Measurements from ENCODE around the gene CUEDC1. TPM values are rescaled to one million over a fixed set of nuclear protein-coding genes. Genes with fewer than 3 reads are reported as not detected.

Gene CUEDC1
- total and polyA plus RNA-seq, 3 experiments from 2014 or later, result 0.33 to 0.73 TPM; not detected in 1

- Histone ChIP-seq H3K27me3 (ENCODE audit: insufficient read depth, low read length, poor library complexity, severe bottlenecking) (no peaks in the 10 kb centered on the region), H3K4me1 (ENCODE audit: insufficient read depth, low read length) (peaks cover 4% of the 10 kb centered on the region), H3K27ac (ENCODE audit: low read depth, low read length) (no peak overlapping the region), H3K9me3 (ENCODE audit: low read length) (no peaks in the 10 kb centered on the region), H3K36me3 (ENCODE audit: insufficient read depth, low read length) (no peaks in the 10 kb centered on the region), H3K4me3 (ENCODE audit: low read length) (no peak overlapping the region)
- H3K9me3 Mint-ChIP-seq, result peaks cover 0 to 2% (median 0%) of the 10 kb centered on the region in 5 donors
- H3K27me3 Mint-ChIP-seq, result peaks cover 6 to 31% of the 10 kb centered on the region in 2 donors
- no peak overlapping the region for H3K27ac Mint-ChIP-seq
- ChIA-PET POLR2A (no interaction called here), CTCF (interaction anchor here (1.0 to 2.6 kb wide), 2 partner anchors 11 to 119 kb away, joined by 3 to 9 read pairs; no protein-coding TSS in a partner anchor)
- H3K4me3 Mint-ChIP-seq, result no peak overlapping the region
- H3K4me1 Mint-ChIP-seq, result peaks cover 5 to 7% (median 5%) of the 10 kb centered on the region in 3 donors
- no peaks in the 10 kb centered on the region for H3K36me3 Mint-ChIP-seq
- no peak for DNase-seq
Observed at GRCh38 chr17:57881143-57881542, 74.1 kb downstream of the CUEDC1 start.

DNA sequence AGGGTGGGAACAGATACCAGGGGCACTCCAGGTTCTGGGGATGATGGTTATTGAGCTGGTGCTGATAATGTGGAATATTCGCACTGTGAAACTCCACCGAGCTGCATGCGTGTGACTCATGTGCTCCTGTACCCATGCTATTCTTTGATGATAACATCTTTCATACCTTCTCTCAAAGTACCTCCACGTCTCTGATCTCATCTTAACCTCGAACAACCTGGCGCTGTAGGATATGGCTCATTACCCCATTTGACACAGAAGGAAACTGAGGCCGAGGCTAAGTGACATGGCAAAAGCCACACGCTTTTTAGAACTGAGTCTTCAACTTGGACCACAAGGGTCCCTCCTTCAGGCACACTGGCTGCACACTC, 75.1 kb downstream of the CUEDC1 start:
- no peaks in the 10 kb centered on the region for H3K9me3 ChIP-seq (ENCODE audit: low read length)
- peaks cover 5 to 7% (median 5%) of the 10 kb centered on the region in 3 donors for H3K4me1 Mint-ChIP-seq
- H3K27ac Mint-ChIP-seq, result no peak overlapping the region
- peaks cover 3% of the 10 kb centered on the region for H3K27me3 ChIP-seq (ENCODE audit: insufficient read depth, low read length, poor library complexity, severe bottlenecking)
- H3K27me3 Mint-ChIP-seq, result peaks cover 9 to 38% of the 10 kb centered on the region in 2 donors
- H3K4me3 Mint-ChIP-seq, result no peak overlapping the region
- no peaks in the 10 kb centered on the region for H3K36me3 ChIP-seq (ENCODE audit: insufficient read depth, low read length)
- peaks cover 4% of the 10 kb centered on the region for H3K4me1 ChIP-seq (ENCODE audit: insufficient read depth, low read length)
- no peak for DNase-seq
- CTCF ChIA-PET, result interaction anchor here (1.0 to 2.6 kb wide), 4 partner anchors 10 to 120 kb away, joined by 3 to 9 read pairs (median 3); no protein-coding TSS in a partner anchor
- H3K9me3 Mint-ChIP-seq, result peaks cover 0 to 2% (median 0%) of the 10 kb centered on the region in 5 donors
- H3K4me3 ChIP-seq (ENCODE audit: low read length), result no peak overlapping the region
- POLR2A ChIA-PET, result no interaction called here
- H3K27ac ChIP-seq (ENCODE audit: low read depth, low read length), result no peak overlapping the region
- H3K36me3 Mint-ChIP-seq, result no peaks in the 10 kb centered on the region

DNA sequence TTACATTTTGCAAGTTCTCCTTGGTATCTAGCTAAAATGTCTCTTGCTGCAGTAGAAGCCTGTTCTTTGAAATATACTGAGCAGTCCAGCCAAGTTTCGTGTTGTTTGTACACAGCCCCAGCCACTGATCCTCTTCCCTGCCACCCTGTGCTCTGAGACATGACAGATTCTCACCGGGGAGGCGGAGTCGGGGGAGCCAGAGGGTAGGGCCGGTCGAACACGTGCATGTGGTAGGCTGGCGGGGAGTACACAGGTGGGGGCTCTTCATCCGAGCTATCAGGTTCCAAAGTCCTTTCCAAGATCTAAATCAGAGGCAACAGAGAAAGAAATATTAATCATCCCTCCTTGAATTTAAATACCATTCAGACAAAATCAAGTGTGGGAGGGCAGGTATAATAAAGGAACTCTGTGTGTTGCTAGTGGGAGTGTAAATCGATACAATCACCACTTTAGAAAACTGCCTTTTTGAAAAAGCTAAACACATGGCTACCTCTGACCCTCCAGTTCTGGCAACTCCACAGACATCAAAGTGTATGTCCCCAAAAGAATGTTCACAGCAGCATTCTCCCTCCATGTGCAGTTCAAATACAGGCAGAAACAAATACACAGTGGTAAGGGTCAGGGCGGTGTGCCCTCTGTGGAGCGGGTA, 75.7 kb downstream of the CUEDC1 start:
- ChIA-PET POLR2A (no interaction called here), CTCF (interaction anchor here (1.0 to 2.6 kb wide), 4 partner anchors 9 to 24 kb away, joined by 3 to 9 read pairs (median 3); no protein-coding TSS in a partner anchor)
- Histone ChIP-seq H3K36me3 (ENCODE audit: insufficient read depth, low read length) (no peaks in the 10 kb centered on the region), H3K4me1 (ENCODE audit: insufficient read depth, low read length) (peaks cover 4% of the 10 kb centered on the region), H3K27ac (ENCODE audit: low read depth, low read length) (no peak overlapping the region), H3K9me3 (ENCODE audit: low read length) (no peaks in the 10 kb centered on the region), H3K4me3 (ENCODE audit: low read length) (no peak overlapping the region), H3K27me3 (ENCODE audit: insufficient read depth, low read length, poor library complexity, severe bottlenecking) (peaks cover 4% of the 10 kb centered on the region)
- Mint-ChIP-seq H3K27ac (no peak overlapping the region), H3K4me3 (no peak overlapping the region), H3K36me3 (no peaks in the 10 kb centered on the region), H3K9me3 (peaks cover 0 to 2% (median 0%) of the 10 kb centered on the region in 5 donors), H3K27me3 (peaks cover 11 to 41% of the 10 kb centered on the region in 2 donors), H3K4me1 (peaks cover 5 to 7% (median 5%) of the 10 kb centered on the region in 3 donors)
- DNase-seq, result no peak

- Mint-ChIP-seq H3K4me1 (peaks cover 9 to 15% (median 10%) of the 10 kb centered on the region in 3 donors), H3K27ac (peak overlapping the region in 1 of 8 donors; percentile 25), H3K9me3 (peaks cover 0 to under 1% (median 0%) of the 10 kb centered on the region in 5 donors), H3K27me3 (peaks cover 15 to 56% of the 10 kb centered on the region in 2 donors), H3K36me3 (no peaks in the 10 kb centered on the region), H3K4me3 (no peak overlapping the region)
- ChIA-PET POLR2A (no interaction called here), CTCF (no interaction called here)
- Histone ChIP-seq H3K9me3 (ENCODE audit: low read length) (no peaks in the 10 kb centered on the region), H3K4me3 (ENCODE audit: low read length) (no peak overlapping the region), H3K36me3 (ENCODE audit: insufficient read depth, low read length) (no peaks in the 10 kb centered on the region), H3K27ac (ENCODE audit: low read depth, low read length) (no peak overlapping the region), H3K4me1 (ENCODE audit: insufficient read depth, low read length) (peaks cover 4% of the 10 kb centered on the region), H3K27me3 (ENCODE audit: insufficient read depth, low read length, poor library complexity, severe bottlenecking) (peaks cover 9% of the 10 kb centered on the region)
- DNase-seq, result no peak
Observed at GRCh38 chr17:57877803-57878377, 77.3 kb downstream of the CUEDC1 start.

- ChIA-PET CTCF (no interaction called here), POLR2A (no interaction called here)
- Mint-ChIP-seq H3K36me3 (no peaks in the 10 kb centered on the region), H3K4me3 (no peak overlapping the region), H3K9me3 (no peaks in the 10 kb centered on the region), H3K4me1 (peaks cover 9 to 15% (median 10%) of the 10 kb centered on the region in 3 donors), H3K27me3 (peaks cover 20 to 63% of the 10 kb centered on the region in 2 donors), H3K27ac (no peak overlapping the region)
- no peak overlapping the region for H3K27ac ChIP-seq (ENCODE audit: low read depth, low read length)
- no peak overlapping the region for H3K4me3 ChIP-seq (ENCODE audit: low read length)
- H3K4me1 ChIP-seq (ENCODE audit: insufficient read depth, low read length), result peaks cover 4% of the 10 kb centered on the region
- no peak for DNase-seq
- H3K27me3 ChIP-seq (ENCODE audit: insufficient read depth, low read length, poor library complexity, severe bottlenecking), result peaks cover 9% of the 10 kb centered on the region
- no peaks in the 10 kb centered on the region for H3K9me3 ChIP-seq (ENCODE audit: low read length)
- no peaks in the 10 kb centered on the region for H3K36me3 ChIP-seq (ENCODE audit: insufficient read depth, low read length)
Observed at GRCh38 chr17:57876866-57877237, 78.4 kb downstream of the CUEDC1 start.

DNA sequence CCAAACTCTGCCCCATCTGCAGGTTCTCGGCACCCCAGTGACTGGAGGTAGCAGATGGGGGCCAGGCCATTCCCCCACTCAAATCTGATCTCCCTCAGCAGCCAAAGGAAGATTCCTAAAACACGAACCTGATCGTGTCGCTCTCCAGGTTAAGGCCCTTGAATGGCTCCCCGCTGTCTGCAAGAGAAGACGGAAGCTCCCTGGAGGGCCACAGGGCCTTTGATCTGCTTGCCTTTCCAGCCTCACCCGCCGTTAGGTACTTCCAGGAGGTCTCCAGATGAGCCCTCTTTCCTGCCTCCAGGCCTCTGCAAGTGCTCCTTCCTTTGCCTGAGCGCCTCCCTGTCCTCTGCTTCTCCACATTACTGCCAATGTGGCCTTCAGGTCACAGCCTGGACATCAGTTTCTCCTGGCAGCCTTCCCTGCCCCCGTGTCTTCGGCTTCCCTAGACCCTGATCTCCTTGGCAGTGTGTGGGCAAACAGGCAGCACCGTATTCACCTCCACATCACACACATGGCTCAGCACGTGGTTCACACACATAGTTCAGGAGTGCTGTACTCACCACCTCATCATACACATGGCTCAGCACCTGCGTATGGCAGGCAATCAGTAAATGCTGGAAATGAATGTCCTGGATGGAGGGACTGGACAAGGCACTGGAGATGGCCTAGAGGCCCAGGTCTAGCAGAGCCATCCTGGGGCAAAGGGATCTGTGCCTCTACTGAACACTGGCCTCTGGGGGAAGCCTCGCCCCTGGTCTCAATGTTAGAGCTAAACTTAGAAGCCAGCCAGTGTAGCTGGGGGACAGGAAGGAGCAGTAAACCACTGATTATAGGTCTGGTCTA, 79.0 kb downstream of the CUEDC1 start:
- no peaks in the 10 kb centered on the region for H3K36me3 Mint-ChIP-seq
- Histone ChIP-seq H3K27ac (ENCODE audit: low read depth, low read length) (no peak overlapping the region), H3K4me1 (ENCODE audit: insufficient read depth, low read length) (peaks cover 4% of the 10 kb centered on the region), H3K9me3 (ENCODE audit: low read length) (no peaks in the 10 kb centered on the region), H3K27me3 (ENCODE audit: insufficient read depth, low read length, poor library complexity, severe bottlenecking) (peaks cover 9% of the 10 kb centered on the region), H3K4me3 (ENCODE audit: low read length) (no peak overlapping the region), H3K36me3 (ENCODE audit: insufficient read depth, low read length) (no peaks in the 10 kb centered on the region)
- no peak overlapping the region for H3K4me3 Mint-ChIP-seq
- ChIA-PET POLR2A (no interaction called here), CTCF (no interaction called here)
- peaks cover 20 to 66% of the 10 kb centered on the region in 2 donors for H3K27me3 Mint-ChIP-seq
- peak overlapping the region in 1 of 8 donors; percentile 18 for H3K27ac Mint-ChIP-seq
- DNase-seq, result no peak
- H3K9me3 Mint-ChIP-seq, result no peaks in the 10 kb centered on the region
- peaks cover 9 to 15% (median 10%) of the 10 kb centered on the region in 3 donors for H3K4me1 Mint-ChIP-seq

GRCh38 chr17:57875290-57876022, 79.8 kb downstream of the CUEDC1 start:
- Mint-ChIP-seq H3K4me1 (peaks cover 9 to 15% (median 10%) of the 10 kb centered on the region in 3 donors), H3K9me3 (no peaks in the 10 kb centered on the region), H3K27ac (peak overlapping the region in 1 of 8 donors; percentile 18), H3K36me3 (no peaks in the 10 kb centered on the region), H3K27me3 (peaks cover 20 to 63% of the 10 kb centered on the region in 2 donors), H3K4me3 (no peak overlapping the region)
- H3K4me1 ChIP-seq (ENCODE audit: insufficient read depth, low read length), result peaks cover 4% of the 10 kb centered on the region
- CTCF ChIA-PET, result interaction anchor here (1.2 to 1.3 kb wide), 2 partner anchors 14 to 124 kb away, joined by 3 read pairs; no protein-coding TSS in a partner anchor
- no peak for DNase-seq
- H3K9me3 ChIP-seq (ENCODE audit: low read length), result no peaks in the 10 kb centered on the region
- H3K4me3 ChIP-seq (ENCODE audit: low read length), result no peak overlapping the region
- peaks cover 9% of the 10 kb centered on the region for H3K27me3 ChIP-seq (ENCODE audit: insufficient read depth, low read length, poor library complexity, severe bottlenecking)
- H3K36me3 ChIP-seq (ENCODE audit: insufficient read depth, low read length), result no peaks in the 10 kb centered on the region
- no peak overlapping the region for H3K27ac ChIP-seq (ENCODE audit: low read depth, low read length)
- POLR2A ChIA-PET, result no interaction called here

All from CD8-positive, alpha-beta memory T cell (primary cell).